Sigmoid colon (tissue), 4 donors: ENCODE results near the gene MUC5AC.

Source experiments
- POLR2A ChIP-seq, 2 donors: fragments of 450-650 bp; IDR thresholded peaks; one replicate each; pipeline ENCODE4 v1.6.1; 2016; ENCODE audit warnings: antibody characterized with exemption in 2 of 2, mild to moderate bottlenecking in 2 of 2, moderate library complexity in 2 of 2
- POLR2AphosphoS5 ChIP-seq, 4 donors: sonication (generic); formaldehyde crosslinking; IDR thresholded peaks; one replicate each; pipeline ENCODE4 v1.6.1; 2017; ENCODE audit warnings: antibody characterized with exemption in 4 of 4
- TF ChIP-seq, protein P1 (sequence below), 4 experiments: fragments of 450-650 bp in 3 of 4; fragments of 200-600 bp in 1 of 4; IDR thresholded peaks; one replicate each; pipeline ENCODE4 v1.5.1; 2016 to 2019; ENCODE audit warnings: antibody characterized with exemption in 4 of 4, mild to moderate bottlenecking in 3 of 4, moderate library complexity in 2 of 4

GRCh38 chr11:1177771-1178090 lies 20.0 kb downstream of the MUC5AC start:
- TF ChIP-seq, protein P1, sequence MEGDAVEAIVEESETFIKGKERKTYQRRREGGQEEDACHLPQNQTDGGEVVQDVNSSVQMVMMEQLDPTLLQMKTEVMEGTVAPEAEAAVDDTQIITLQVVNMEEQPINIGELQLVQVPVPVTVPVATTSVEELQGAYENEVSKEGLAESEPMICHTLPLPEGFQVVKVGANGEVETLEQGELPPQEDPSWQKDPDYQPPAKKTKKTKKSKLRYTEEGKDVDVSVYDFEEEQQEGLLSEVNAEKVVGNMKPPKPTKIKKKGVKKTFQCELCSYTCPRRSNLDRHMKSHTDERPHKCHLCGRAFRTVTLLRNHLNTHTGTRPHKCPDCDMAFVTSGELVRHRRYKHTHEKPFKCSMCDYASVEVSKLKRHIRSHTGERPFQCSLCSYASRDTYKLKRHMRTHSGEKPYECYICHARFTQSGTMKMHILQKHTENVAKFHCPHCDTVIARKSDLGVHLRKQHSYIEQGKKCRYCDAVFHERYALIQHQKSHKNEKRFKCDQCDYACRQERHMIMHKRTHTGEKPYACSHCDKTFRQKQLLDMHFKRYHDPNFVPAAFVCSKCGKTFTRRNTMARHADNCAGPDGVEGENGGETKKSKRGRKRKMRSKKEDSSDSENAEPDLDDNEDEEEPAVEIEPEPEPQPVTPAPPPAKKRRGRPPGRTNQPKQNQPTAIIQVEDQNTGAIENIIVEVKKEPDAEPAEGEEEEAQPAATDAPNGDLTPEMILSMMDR (IDR thresholded peaks at IDR 0.05) = no peak
- TF ChIP-seq POLR2AphosphoS5 (IDR thresholded peaks at IDR 0.05) (no peak), POLR2A (IDR thresholded peaks at IDR 0.05) (no peak)
